DND-41 (cell line): Measurements from ENCODE around the gene PLA1A.

ENCODE experiments used
- ATAC-seq: fragments of 200-7000 bp; cut with Tn5 transposase; 3 replicates; pipeline ENCODE4 v1.9.1; 2021; ENCODE audit warnings: low read depth; ENCODE audit not compliant: insufficient read depth
- DNase-seq: peaks from one replicate; pipeline ENCODE4 v3.0.0-alpha.2; 2020
- H2AFZ ChIP-seq: 2 replicates; pipeline ENCODE4 v1.6.0; 2012; ENCODE audit warnings: low read depth, low read length
- H3K27ac ChIP-seq: 2 replicates; pipeline ENCODE4 v1.5.1; 2012; ENCODE audit warnings: low read length, inconsistent platforms
- H3K27me3 ChIP-seq: fragments of 200-600 bp; sonication (generic); 2 replicates; pipeline ENCODE4 v1.6.0; 2012; ENCODE audit warnings: low read length, mild to moderate bottlenecking, inconsistent platforms; ENCODE audit not compliant: insufficient read depth, poor library complexity
- H3K36me3 ChIP-seq: 2 replicates; pipeline ENCODE4 v1.5.1; 2012; ENCODE audit warnings: low read length, inconsistent platforms; ENCODE audit not compliant: insufficient read depth
- H3K4me1 ChIP-seq: 2 replicates; pipeline ENCODE4 v1.5.1; 2012; ENCODE audit warnings: mild to moderate bottlenecking, low read length; ENCODE audit not compliant: insufficient read depth
- H3K4me2 ChIP-seq: 2 replicates; pipeline ENCODE4 v1.6.0; 2012; ENCODE audit warnings: mild to moderate bottlenecking, moderate library complexity, low read length, inconsistent platforms; ENCODE audit not compliant: insufficient read depth
- H3K4me3 ChIP-seq, 2 experiments: fragments of 200-600 bp in 1 of 2; shearing (Covaris generic) in 1 of 2; 2 replicates each; pipeline ENCODE4 v1.5.1; 2012 to 2016; ENCODE audit warnings: inconsistent platforms in 2 of 2, low read length in 2 of 2, mild to moderate bottlenecking in 2 of 2, low read depth in 1 of 2, moderate library complexity in 1 of 2
- H3K79me2 ChIP-seq: 2 replicates; pipeline ENCODE4 v1.6.0; 2012; ENCODE audit warnings: low read length, inconsistent platforms; ENCODE audit not compliant: insufficient read depth
- H3K9ac ChIP-seq: 2 replicates; pipeline ENCODE4 v1.6.0; 2012; ENCODE audit warnings: low read depth, mild to moderate bottlenecking, inconsistent platforms, low read length, moderate library complexity
- H3K9me3 ChIP-seq: 2 replicates; pipeline ENCODE4 v1.5.1; 2012; ENCODE audit warnings: low read length, moderate library complexity, mild to moderate bottlenecking, inconsistent platforms; ENCODE audit not compliant: insufficient read depth, severe bottlenecking
- H4K20me1 ChIP-seq: 2 replicates; pipeline ENCODE4 v1.6.0; 2012; ENCODE audit warnings: low read length; ENCODE audit not compliant: insufficient read depth
- CTCF ChIP-seq: IDR thresholded peaks from 2 replicates; pipeline ENCODE4 v1.5.1; 2012; ENCODE audit warnings: borderline replicate concordance, low read length, moderate library complexity, mild to moderate bottlenecking; ENCODE audit not compliant: poor library complexity, severe bottlenecking; ENCODE audit errors: extremely low read depth
- EZH2 ChIP-seq: IDR thresholded peaks from 3 replicates; pipeline ENCODE4 v1.6.1; 2012; ENCODE audit warnings: borderline replicate concordance, low read depth, mild to moderate bottlenecking, moderate library complexity, low read length, inconsistent platforms; ENCODE audit not compliant: severe bottlenecking

The PLA1A gene

GRCh38 chr3:119642746-119643473, 45.2 kb downstream of the PLA1A start:
- DNase-seq (no peak), ATAC-seq (no peak)
- Histone ChIP-seq H3K4me3 (no peak overlapping the region), H3K27ac (no peak overlapping the region), H3K9me3 (no peaks in the 10 kb centered on the region), H3K79me2 (no peaks in the 10 kb centered on the region), H4K20me1 (no peaks in the 10 kb centered on the region), H3K4me2 (no peak overlapping the region), H3K36me3 (no peaks in the 10 kb centered on the region), H2AFZ (no peak overlapping the region), H3K9ac (no peak overlapping the region), H3K4me1 (peaks cover 16% of the 10 kb centered on the region), H3K27me3 (no peaks in the 10 kb centered on the region)
- TF ChIP-seq EZH2 (no peak), CTCF (no peak)

- DNase-seq (no peak), ATAC-seq (no peak)
- Histone ChIP-seq H3K27me3 (no peaks in the 10 kb centered on the region), H2AFZ (no peak overlapping the region), H4K20me1 (no peaks in the 10 kb centered on the region), H3K4me2 (no peak overlapping the region), H3K9me3 (no peaks in the 10 kb centered on the region), H3K4me3 (no peak overlapping the region), H3K4me1 (peaks cover 10% of the 10 kb centered on the region), H3K9ac (no peak overlapping the region), H3K27ac (no peak overlapping the region), H3K79me2 (no peaks in the 10 kb centered on the region), H3K36me3 (no peaks in the 10 kb centered on the region)
- TF ChIP-seq EZH2 = no peak
- TF ChIP-seq CTCF = no peak
Observed at GRCh38 chr3:119643528-119643927, 45.8 kb downstream of the PLA1A start.

GRCh38 chr3:119644481-119644880, 46.8 kb downstream of the PLA1A start:
- Histone ChIP-seq H3K9ac (no peak overlapping the region), H3K27me3 (no peaks in the 10 kb centered on the region), H2AFZ (no peak overlapping the region), H3K27ac (no peak overlapping the region), H3K4me2 (no peak overlapping the region), H3K9me3 (no peaks in the 10 kb centered on the region), H3K36me3 (no peaks in the 10 kb centered on the region), H3K4me3 (no peak overlapping the region), H3K79me2 (no peaks in the 10 kb centered on the region), H4K20me1 (no peaks in the 10 kb centered on the region), H3K4me1 (peaks cover under 1% of the 10 kb centered on the region; the same call in 1 of the 2 replicates)
- no peak for TF ChIP-seq CTCF
- no peak for TF ChIP-seq EZH2
- ATAC-seq (no peak), DNase-seq (no peak)

- DNase-seq (no peak), ATAC-seq (no peak)
- no peak overlapping the region for H2AFZ ChIP-seq
- no peaks in the 10 kb centered on the region for H3K9me3 ChIP-seq
- no peak overlapping the region for H3K27ac ChIP-seq
- no peaks in the 10 kb centered on the region for H3K36me3 ChIP-seq
- no peaks in the 10 kb centered on the region for H4K20me1 ChIP-seq
- no peak overlapping the region for H3K4me3 ChIP-seq
- H3K79me2 ChIP-seq = no peaks in the 10 kb centered on the region
- H3K27me3 ChIP-seq = no peaks in the 10 kb centered on the region
- no peak overlapping the region for H3K9ac ChIP-seq
- no peak for TF ChIP-seq EZH2
- H3K4me1 ChIP-seq = no peaks in the 10 kb centered on the region
- no peak overlapping the region for H3K4me2 ChIP-seq
Observed at GRCh38 chr3:119645813-119646212, 48.1 kb downstream of the PLA1A start.
